ENCODE measurements around the gene MICALL2. TPM values are rescaled to one million over a fixed set of nuclear protein-coding genes. Genes with fewer than 3 reads are reported as not detected.
A peak's percentile ranks its signal among the peaks of the same experiment; 100 is the strongest.

The MICALL2 gene
- polyA plus RNA-seq, 1 donor = 77.8 TPM

DNA sequence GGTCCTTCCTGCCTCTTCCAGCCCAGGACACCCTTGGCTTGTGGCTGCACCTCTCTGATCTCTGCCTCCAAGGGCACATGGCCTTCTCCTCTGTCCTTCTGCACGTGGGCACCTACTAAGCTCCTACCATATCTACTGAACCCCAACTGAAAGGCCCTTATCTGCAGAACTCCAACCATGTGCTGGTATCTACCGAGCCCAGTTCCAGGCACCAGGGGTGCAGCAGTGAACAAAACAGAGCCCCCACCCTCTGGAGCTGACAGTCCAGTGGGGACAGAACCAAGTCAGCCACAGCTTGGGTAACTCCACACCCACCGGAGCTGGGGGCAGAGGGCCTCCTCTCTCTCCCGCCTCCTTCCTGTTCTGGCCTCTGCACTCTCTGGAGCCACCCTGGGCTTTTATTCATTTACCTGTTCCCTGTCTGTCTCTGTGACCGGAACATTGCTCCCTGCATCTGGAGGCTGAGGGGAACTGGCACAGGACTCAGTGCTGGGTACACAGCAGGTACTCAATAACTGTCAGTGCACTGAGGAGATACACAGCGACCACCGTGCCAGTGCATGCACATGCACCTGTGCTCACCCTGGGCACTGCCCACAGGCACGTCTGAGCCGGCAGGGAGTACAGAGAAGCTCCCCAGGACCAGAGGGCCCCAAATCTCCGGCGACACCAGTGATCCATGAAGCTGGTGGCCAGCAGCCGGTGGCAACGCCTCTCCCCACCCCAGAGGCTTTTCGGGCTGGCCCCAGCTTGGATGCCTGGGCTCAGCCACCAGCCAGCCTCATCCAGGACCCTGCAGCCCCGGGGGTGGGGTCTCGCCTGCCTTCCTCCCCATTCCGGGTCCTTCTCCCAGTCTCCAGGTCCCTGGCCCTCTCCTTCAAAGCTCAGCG is 2.0 kb downstream of the MICALL2 start:
- peak overlapping the region; percentile 87 for H3K4me3 ChIP-seq (ENCODE audit: low read length)
- peak in 1 of 2 donors; percentile 64 for DNase-seq
- peaks cover 59% of the 10 kb centered on the region for H3K4me1 ChIP-seq (ENCODE audit: control insufficient read depth, insufficient read depth, low read length)

DNA sequence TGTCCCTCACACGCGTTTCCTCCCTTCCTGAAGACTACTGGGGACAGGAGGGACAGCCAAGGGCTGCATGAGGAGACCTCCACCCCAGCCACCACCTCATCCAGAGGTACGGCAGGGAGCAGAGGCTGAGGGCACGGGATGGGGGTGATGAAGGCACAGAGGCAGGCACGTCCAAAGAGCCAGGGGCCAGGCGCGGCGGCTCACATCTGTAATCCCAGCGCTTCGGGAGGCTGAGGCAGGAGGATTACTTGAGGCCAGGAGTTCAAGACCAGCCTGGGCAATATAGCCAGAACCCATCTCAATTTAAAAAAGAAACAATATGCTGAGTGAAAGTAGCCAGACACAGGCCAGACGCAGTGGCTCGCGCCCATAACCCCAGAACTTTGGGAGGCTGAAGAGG is 3.3 kb downstream of the MICALL2 start:
- Histone ChIP-seq H3K4me3 (ENCODE audit: low read length) (peak overlapping the region; percentile 28), H3K9me3 (ENCODE audit: control insufficient read depth, low read depth, low read length) (peaks cover 2% of the 10 kb centered on the region), H3K4me1 (ENCODE audit: control insufficient read depth, insufficient read depth, low read length) (peaks cover 45% of the 10 kb centered on the region), H3K27me3 (ENCODE audit: control insufficient read depth, insufficient read depth, low read length) (no peaks in the 10 kb centered on the region), H3K36me3 (ENCODE audit: control insufficient read depth, insufficient read depth, low read length) (peaks cover 2% of the 10 kb centered on the region), H3K27ac (ENCODE audit: low read length) (peak overlapping the region; percentile 61)
- no peak for DNase-seq
- no CpG with 5 or more reads among the region's 13 CpGs for WGBS (ENCODE audit: insufficient coverage, low lambda C conversion rate)

More for the DNA sequence above, 2.0 kb downstream of the MICALL2 start:
- Histone ChIP-seq H3K36me3 (ENCODE audit: control insufficient read depth, insufficient read depth, low read length) (no peaks in the 10 kb centered on the region), H3K9me3 (ENCODE audit: control insufficient read depth, low read depth, low read length) (peaks cover 2% of the 10 kb centered on the region), H3K27ac (ENCODE audit: low read length) (peak overlapping the region; percentile 39), H3K27me3 (ENCODE audit: control insufficient read depth, insufficient read depth, low read length) (no peaks in the 10 kb centered on the region)
- no CpG with 5 or more reads among the region's 18 CpGs for WGBS (ENCODE audit: insufficient coverage, low lambda C conversion rate)

DNA sequence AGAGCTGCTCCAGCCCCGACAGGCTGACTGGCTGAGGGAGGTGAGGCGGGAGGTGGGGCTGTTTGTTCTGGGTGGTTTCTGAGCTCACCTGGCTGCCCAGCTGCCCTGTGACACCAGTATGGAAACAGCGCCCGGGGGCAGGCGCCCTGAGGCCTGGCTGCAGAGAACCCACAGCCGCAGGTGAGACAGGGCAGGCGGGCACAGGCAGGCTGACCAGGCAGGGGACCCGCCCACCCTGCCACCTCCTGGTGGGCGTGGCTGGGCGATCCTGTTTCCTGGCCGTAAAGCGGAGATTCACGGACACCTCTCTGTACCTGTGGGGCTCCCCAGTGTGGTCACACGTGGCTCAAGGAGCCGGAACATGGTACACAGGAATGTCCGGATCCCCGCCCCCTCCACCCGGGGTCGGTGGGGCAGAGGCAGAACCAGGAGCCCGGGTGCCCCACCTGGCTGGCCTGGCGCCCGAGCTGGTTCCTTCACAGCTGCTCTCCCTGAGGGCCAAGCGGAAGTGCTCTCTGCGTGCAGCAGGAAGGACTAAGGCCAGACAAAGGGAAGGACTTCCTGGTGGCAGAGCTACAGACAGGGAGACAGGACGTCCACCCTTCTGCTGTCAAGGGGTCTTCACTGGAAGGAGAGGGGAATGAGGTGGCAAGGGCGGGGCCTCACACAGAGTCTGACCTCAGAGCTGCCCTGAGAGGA is 3.9 kb downstream of the MICALL2 start:
- Histone ChIP-seq H3K4me3 (ENCODE audit: low read length) (peak overlapping the region; percentile 28), H3K9me3 (ENCODE audit: control insufficient read depth, low read depth, low read length) (peaks cover 2% of the 10 kb centered on the region), H3K27ac (ENCODE audit: low read length) (peak overlapping the region; percentile 61), H3K27me3 (ENCODE audit: control insufficient read depth, insufficient read depth, low read length) (no peaks in the 10 kb centered on the region), H3K36me3 (ENCODE audit: control insufficient read depth, insufficient read depth, low read length) (peaks cover 2% of the 10 kb centered on the region), H3K4me1 (ENCODE audit: control insufficient read depth, insufficient read depth, low read length) (peaks cover 40% of the 10 kb centered on the region)
- no CpG with 5 or more reads among the region's 26 CpGs for WGBS (ENCODE audit: insufficient coverage, low lambda C conversion rate)
- DNase-seq = peak; percentile 66 to 82

DNA sequence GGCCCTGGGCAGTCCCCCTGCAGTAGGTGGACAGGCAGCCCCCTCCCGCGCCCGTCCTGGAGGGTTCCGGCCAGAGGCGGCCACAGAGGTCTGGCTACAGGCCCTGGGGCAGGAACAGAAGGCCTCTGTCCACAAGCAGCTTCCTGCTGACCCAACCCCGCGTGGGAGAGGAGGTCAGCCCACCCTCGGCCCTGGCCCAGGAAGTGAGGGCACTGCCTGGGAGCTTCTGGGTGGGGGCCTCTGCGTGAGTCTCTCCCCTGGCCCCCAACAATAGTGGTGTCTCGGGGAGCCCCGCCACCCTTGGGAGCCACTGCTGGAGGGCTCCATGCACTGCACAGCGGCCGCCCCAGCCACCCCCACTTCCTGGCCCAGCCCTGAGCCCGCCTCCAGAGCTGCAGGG is 4.7 kb downstream of the MICALL2 start:
- no CpG with 5 or more reads among the region's 14 CpGs for WGBS (ENCODE audit: insufficient coverage, low lambda C conversion rate)
- DNase-seq = no peak
- no peak overlapping the region for H3K4me3 ChIP-seq (ENCODE audit: low read length)

DNA sequence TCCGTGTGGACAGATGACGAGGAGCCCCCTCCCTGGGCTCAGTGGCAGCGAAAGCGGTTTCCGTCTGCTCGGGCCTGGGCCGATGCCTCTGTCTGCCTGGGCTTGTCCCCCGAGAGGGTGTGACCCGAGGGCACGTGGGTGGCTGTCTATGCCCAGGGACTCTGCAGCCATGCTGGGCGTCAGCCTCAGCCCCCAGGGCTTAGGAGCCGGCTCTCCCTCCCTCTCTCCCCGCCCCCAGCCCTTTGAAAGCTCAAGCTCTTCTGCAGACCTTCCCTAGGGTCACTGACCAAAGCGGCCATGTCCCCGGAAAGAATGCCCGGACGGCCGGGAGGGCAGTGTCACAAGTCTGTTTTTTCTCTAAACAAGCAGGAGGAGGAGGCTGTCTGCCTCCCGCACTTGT is 7.1 kb downstream of the MICALL2 start:
- Histone ChIP-seq H3K36me3 (ENCODE audit: control insufficient read depth, insufficient read depth, low read length) (peaks cover 12% of the 10 kb centered on the region), H3K4me3 (ENCODE audit: low read length) (no peak overlapping the region), H3K9me3 (ENCODE audit: control insufficient read depth, low read depth, low read length) (no peaks in the 10 kb centered on the region), H3K27ac (ENCODE audit: low read length) (no peak overlapping the region), H3K4me1 (ENCODE audit: control insufficient read depth, insufficient read depth, low read length) (peaks cover 26% of the 10 kb centered on the region), H3K27me3 (ENCODE audit: control insufficient read depth, insufficient read depth, low read length) (no peaks in the 10 kb centered on the region)
- no peak for DNase-seq
- WGBS (ENCODE audit: insufficient coverage, low lambda C conversion rate) = no CpG with 5 or more reads among the region's 19 CpGs

More for the DNA sequence above, 4.7 kb downstream of the MICALL2 start:
- no peaks in the 10 kb centered on the region for H3K27me3 ChIP-seq (ENCODE audit: control insufficient read depth, insufficient read depth, low read length)
- no peak overlapping the region for H3K27ac ChIP-seq (ENCODE audit: low read length)
- H3K4me1 ChIP-seq (ENCODE audit: control insufficient read depth, insufficient read depth, low read length) = peaks cover 38% of the 10 kb centered on the region
- peaks cover 2% of the 10 kb centered on the region for H3K9me3 ChIP-seq (ENCODE audit: control insufficient read depth, low read depth, low read length)
- H3K36me3 ChIP-seq (ENCODE audit: control insufficient read depth, insufficient read depth, low read length) = peaks cover 5% of the 10 kb centered on the region

DNA sequence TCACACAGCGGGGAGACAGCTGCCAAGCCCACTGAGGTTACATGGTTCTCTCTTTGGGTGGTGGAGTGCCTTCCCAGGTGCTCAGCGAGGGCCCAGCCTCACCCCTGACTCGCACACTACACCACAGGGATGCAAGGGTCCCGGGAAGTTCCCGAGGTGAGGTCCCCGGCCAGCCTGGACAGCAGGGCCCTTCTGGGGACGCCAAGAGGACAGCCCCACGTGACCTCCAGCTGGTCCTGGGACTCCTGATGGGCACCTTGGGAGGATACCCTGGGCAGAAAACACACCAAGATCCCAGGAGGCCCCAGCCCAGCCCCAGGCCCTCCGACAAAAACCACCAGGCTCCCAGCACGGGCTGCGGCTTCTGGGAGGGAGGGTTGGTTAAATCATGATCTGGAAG is 8.3 kb downstream of the MICALL2 start:
- peaks cover 12% of the 10 kb centered on the region for H3K36me3 ChIP-seq (ENCODE audit: control insufficient read depth, insufficient read depth, low read length)
- WGBS (ENCODE audit: insufficient coverage, low lambda C conversion rate) = no CpG with 5 or more reads among the region's 11 CpGs
- H3K4me1 ChIP-seq (ENCODE audit: control insufficient read depth, insufficient read depth, low read length) = peaks cover 20% of the 10 kb centered on the region
- no peaks in the 10 kb centered on the region for H3K27me3 ChIP-seq (ENCODE audit: control insufficient read depth, insufficient read depth, low read length)
- DNase-seq = no peak
- no peak overlapping the region for H3K4me3 ChIP-seq (ENCODE audit: low read length)
- no peak overlapping the region for H3K27ac ChIP-seq (ENCODE audit: low read length)
- H3K9me3 ChIP-seq (ENCODE audit: control insufficient read depth, low read depth, low read length) = no peaks in the 10 kb centered on the region

DNA sequence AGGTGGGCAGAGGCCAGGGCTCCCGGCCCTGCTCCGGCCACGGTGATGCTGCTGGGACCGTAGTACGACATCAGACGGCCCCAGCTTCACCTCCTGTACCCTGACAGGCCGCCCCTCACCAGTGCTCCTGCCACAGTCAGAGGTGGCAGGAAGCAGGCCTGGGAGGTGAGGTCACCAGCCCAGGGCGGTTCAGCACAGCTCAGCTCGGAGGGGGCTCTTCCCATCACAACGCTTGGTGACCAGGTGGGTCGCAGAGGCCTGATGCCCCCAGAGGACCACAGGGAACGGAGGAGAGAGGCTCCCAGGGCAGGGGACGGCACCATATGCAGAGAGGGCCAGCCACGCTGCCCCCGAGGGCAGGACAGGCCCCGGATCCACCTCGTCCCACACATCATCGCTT is 8.8 kb downstream of the MICALL2 start:
- no peak overlapping the region for H3K4me3 ChIP-seq (ENCODE audit: low read length)
- peak overlapping the region; percentile 29 for H3K27ac ChIP-seq (ENCODE audit: low read length)
- H3K9me3 ChIP-seq (ENCODE audit: control insufficient read depth, low read depth, low read length) = no peaks in the 10 kb centered on the region
- peaks cover 14% of the 10 kb centered on the region for H3K36me3 ChIP-seq (ENCODE audit: control insufficient read depth, insufficient read depth, low read length)
- H3K4me1 ChIP-seq (ENCODE audit: control insufficient read depth, insufficient read depth, low read length) = peaks cover 14% of the 10 kb centered on the region
- WGBS (ENCODE audit: insufficient coverage, low lambda C conversion rate) = no CpG with 5 or more reads among the region's 18 CpGs
- no peaks in the 10 kb centered on the region for H3K27me3 ChIP-seq (ENCODE audit: control insufficient read depth, insufficient read depth, low read length)
- DNase-seq = no peak

DNA sequence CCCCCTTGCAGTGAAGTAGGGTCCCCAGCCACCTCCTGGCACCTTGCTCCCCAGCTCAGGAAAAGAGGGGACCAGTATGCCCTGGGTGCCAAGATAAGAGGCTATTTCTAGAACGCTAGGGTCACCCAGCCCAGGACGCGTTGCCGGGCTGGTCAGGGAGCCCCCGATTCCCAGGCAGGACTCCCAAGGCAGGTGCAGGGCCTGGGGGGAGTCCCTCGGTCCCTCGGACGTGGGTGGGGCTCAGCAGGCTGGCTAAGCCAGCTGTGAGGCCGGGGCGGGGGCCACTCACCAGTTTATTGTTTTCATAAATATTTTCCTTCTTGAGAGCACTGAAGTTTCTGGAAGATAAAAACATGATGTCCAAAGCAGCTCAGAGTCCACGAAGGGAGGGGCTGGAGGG is 9.3 kb downstream of the MICALL2 start:
- no peak overlapping the region for H3K27ac ChIP-seq (ENCODE audit: low read length)
- H3K27me3 ChIP-seq (ENCODE audit: control insufficient read depth, insufficient read depth, low read length) = no peaks in the 10 kb centered on the region
- peaks cover 10% of the 10 kb centered on the region for H3K4me1 ChIP-seq (ENCODE audit: control insufficient read depth, insufficient read depth, low read length)
- no peak overlapping the region for H3K4me3 ChIP-seq (ENCODE audit: low read length)
- WGBS (ENCODE audit: insufficient coverage, low lambda C conversion rate) = no CpG with 5 or more reads among the region's 11 CpGs
- DNase-seq = no peak
- H3K36me3 ChIP-seq (ENCODE audit: control insufficient read depth, insufficient read depth, low read length) = peaks cover 15% of the 10 kb centered on the region
- peaks cover 2% of the 10 kb centered on the region for H3K9me3 ChIP-seq (ENCODE audit: control insufficient read depth, low read depth, low read length)

DNA sequence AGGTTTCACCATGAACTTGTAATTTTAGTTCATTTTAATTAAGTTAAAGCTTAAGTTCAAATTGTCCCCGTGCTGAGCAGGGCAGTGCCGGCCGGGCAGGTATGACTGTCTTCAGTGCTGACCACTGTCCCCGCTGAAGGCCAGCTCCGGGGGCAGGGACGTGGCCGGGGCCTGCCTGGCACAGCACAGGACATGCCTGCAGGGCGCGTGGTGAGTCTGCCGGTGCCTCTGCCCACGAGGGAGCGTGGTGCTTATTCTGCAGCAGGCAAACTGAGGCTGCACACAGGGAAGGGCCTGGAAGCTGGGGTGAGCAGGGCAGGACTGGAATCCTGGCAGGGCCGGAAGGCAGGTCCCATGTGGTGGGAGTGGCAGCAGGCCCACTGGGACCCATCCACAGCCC is 9.8 kb downstream of the MICALL2 start:
- peaks cover 18% of the 10 kb centered on the region for H3K36me3 ChIP-seq (ENCODE audit: control insufficient read depth, insufficient read depth, low read length)
- WGBS (ENCODE audit: insufficient coverage, low lambda C conversion rate) = no CpG with 5 or more reads among the region's 13 CpGs
- H3K4me1 ChIP-seq (ENCODE audit: control insufficient read depth, insufficient read depth, low read length) = peaks cover 6% of the 10 kb centered on the region

DNA sequence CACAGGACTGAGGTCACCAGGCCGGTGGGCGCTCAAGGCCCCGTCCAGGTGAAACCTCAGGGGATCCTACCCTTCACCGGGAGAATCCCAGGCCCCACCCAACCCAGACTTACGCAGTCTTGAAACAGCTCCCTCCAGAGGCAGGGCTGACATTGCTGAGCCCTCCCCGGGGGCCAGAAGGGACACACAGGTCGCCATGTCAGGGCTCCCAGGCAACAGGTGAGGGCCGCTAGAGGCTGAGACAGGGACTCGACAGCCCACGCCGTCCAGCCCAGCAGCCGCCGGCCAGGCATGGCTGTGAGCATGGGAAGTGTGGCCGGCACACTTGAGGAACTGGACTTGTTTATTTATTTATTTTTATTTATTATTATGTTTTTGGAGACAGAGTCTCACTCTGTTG is 10.3 kb downstream of the MICALL2 start:
- Histone ChIP-seq H3K27me3 (ENCODE audit: control insufficient read depth, insufficient read depth, low read length) (no peaks in the 10 kb centered on the region), H3K4me1 (ENCODE audit: control insufficient read depth, insufficient read depth, low read length) (peaks cover 5% of the 10 kb centered on the region), H3K27ac (ENCODE audit: low read length) (no peak overlapping the region), H3K9me3 (ENCODE audit: control insufficient read depth, low read depth, low read length) (peaks cover 7% of the 10 kb centered on the region), H3K4me3 (ENCODE audit: low read length) (no peak overlapping the region), H3K36me3 (ENCODE audit: control insufficient read depth, insufficient read depth, low read length) (peaks cover 19% of the 10 kb centered on the region)
- no peak for DNase-seq
- WGBS (ENCODE audit: insufficient coverage, low lambda C conversion rate) = 79% methylated on average over 5 of the region's 14 CpGs

More for the DNA sequence above, 9.8 kb downstream of the MICALL2 start:
- Histone ChIP-seq H3K9me3 (ENCODE audit: control insufficient read depth, low read depth, low read length) (peaks cover 3% of the 10 kb centered on the region), H3K27ac (ENCODE audit: low read length) (no peak overlapping the region), H3K4me3 (ENCODE audit: low read length) (no peak overlapping the region), H3K27me3 (ENCODE audit: control insufficient read depth, insufficient read depth, low read length) (no peaks in the 10 kb centered on the region)
- DNase-seq = no peak
